Peyer's patch (tissue), 4 donors: ENCODE data around the gene ZC2HC1B.

ENCODE experiments used
- POLR2A ChIP-seq, 2 donors: fragments of 450-650 bp; IDR thresholded peaks; one replicate each; pipeline ENCODE4 v1.5.1; 2017; ENCODE audit warnings: antibody characterized with exemption in 2 of 2, mild to moderate bottlenecking in 2 of 2, moderate library complexity in 2 of 2
- TF ChIP-seq, protein P1 (sequence below), 6 experiments: fragments of 450-650 bp in 4 of 6; fragments of 200-600 bp in 2 of 6; sonication (generic) in 1 of 6; IDR thresholded peaks; one replicate each; pipeline ENCODE4 v1.5.1; 2017 to 2019; ENCODE audit warnings: antibody characterized with exemption in 6 of 6, mild to moderate bottlenecking in 3 of 6, moderate library complexity in 1 of 6

DNA sequence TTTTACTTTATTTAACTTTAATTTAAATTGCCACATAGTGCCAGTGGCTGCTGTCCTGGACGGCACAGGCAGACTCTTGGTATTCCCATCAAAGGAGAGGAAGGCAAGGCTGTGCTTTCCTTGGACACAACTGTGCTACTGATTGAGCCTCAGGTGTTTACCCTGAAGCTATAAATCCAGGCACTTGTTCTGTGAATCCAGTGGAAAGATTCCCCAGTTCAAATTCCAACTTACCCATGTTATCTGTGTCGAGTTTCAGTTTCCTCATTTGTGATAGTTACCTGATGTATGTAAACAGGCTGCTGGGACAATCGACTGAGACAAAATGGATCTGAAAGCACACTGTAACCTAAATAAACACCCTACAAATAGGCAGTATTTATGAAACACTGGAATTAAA is 86.6 kb downstream of the ZC2HC1B start:
- TF ChIP-seq POLR2A (IDR thresholded peaks at IDR 0.05): no peak
- TF ChIP-seq, protein P1, sequence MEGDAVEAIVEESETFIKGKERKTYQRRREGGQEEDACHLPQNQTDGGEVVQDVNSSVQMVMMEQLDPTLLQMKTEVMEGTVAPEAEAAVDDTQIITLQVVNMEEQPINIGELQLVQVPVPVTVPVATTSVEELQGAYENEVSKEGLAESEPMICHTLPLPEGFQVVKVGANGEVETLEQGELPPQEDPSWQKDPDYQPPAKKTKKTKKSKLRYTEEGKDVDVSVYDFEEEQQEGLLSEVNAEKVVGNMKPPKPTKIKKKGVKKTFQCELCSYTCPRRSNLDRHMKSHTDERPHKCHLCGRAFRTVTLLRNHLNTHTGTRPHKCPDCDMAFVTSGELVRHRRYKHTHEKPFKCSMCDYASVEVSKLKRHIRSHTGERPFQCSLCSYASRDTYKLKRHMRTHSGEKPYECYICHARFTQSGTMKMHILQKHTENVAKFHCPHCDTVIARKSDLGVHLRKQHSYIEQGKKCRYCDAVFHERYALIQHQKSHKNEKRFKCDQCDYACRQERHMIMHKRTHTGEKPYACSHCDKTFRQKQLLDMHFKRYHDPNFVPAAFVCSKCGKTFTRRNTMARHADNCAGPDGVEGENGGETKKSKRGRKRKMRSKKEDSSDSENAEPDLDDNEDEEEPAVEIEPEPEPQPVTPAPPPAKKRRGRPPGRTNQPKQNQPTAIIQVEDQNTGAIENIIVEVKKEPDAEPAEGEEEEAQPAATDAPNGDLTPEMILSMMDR (IDR thresholded peaks at IDR 0.05): no peak
